Mesodermal cell (in vitro differentiated cells): Measurements from ENCODE around the gene DCDC1. TPM values are rescaled to one million over a fixed set of nuclear protein-coding genes. Genes with fewer than 3 reads are reported as not detected.
A peak's percentile ranks its signal among the peaks of the same experiment; 100 is the strongest.

ENCODE experiments used
- H3K27ac ChIP-seq: 2 replicates; pipeline ENCODE4 v1.7.0; 2013; ENCODE audit warnings: mild to moderate bottlenecking, low read depth, low read length, moderate library complexity; ENCODE audit not compliant: severe bottlenecking
- H3K36me3 ChIP-seq: 2 replicates; pipeline ENCODE4 v1.7.1; 2013; ENCODE audit warnings: mild to moderate bottlenecking, low read length, moderate library complexity; ENCODE audit not compliant: control insufficient read depth, insufficient read depth
- H3K4me1 ChIP-seq: one replicate; pipeline ENCODE4 v1.7.1; 2013; ENCODE audit warnings: mild to moderate bottlenecking, low read length; ENCODE audit not compliant: insufficient read depth, control insufficient read depth, poor library complexity, severe bottlenecking
- H3K4me3 ChIP-seq: 2 replicates; pipeline ENCODE4 v1.7.0; 2013; ENCODE audit warnings: low read length, control low read depth, mild to moderate bottlenecking; ENCODE audit not compliant: insufficient read depth, poor library complexity, severe bottlenecking; ENCODE audit errors: extremely low read depth
- H3K9me3 ChIP-seq: 2 replicates; pipeline ENCODE4 v1.7.1; 2013; ENCODE audit warnings: mild to moderate bottlenecking, low read length, moderate library complexity; ENCODE audit not compliant: control insufficient read depth
- WGBS, 2 experiments: methylation state at CpG; one replicate each; pipeline ENCODE4 v1.1.5; 2013; ENCODE audit warnings: missing lambda C conversion rate in 2 of 2; ENCODE audit not compliant: insufficient coverage in 2 of 2; 5-methylcytosine and 5-hydroxymethylcytosine counted together
- polyA plus RNA-seq, 2 experiments: library from polyadenylated mRNA; stranded (reverse); fragments of 50-300 nt; gene quantifications; one replicate each; pipeline ENCODE4 v1.2.3, GENCODE V29; 2013

Gene DCDC1
- polyA plus RNA-seq (2013, experiment 1 of 2): 1.1 TPM
- polyA plus RNA-seq (2013, experiment 2 of 2): 0.76 TPM

GRCh38 chr11:31369348-31370329 is at the start of gene DCDC1, which contains the start of gene DNAJC24:
TSS of gene DCDC1 (minus strand) at chr11:31369739. CDS start at chr11:31328280, 41,459 bp downstream.
TSS of gene DNAJC24 (plus strand) at chr11:31369860. CDS start at chr11:31370749, 889 bp downstream.
- Histone ChIP-seq H3K9me3 (no peaks in the 10 kb centered on the region), H3K36me3 (no peaks in the 10 kb centered on the region), H3K4me1 (no peaks in the 10 kb centered on the region), H3K27ac (peak within 1 kb of the TSS; percentile 66), H3K4me3 (peak within 1 kb of the TSS; percentile 60)
- 1 to 2% methylated on average over 45 of the region's 53 CpGs for WGBS, 2 experiments

- H3K9me3 ChIP-seq: no peaks in the 10 kb centered on the region
- 88 to 100% methylated on average over 2 of the region's 3 CpGs for WGBS, 2 experiments
Measured at GRCh38 chr11:31419138-31419537, 49.6 kb upstream of the DCDC1 start.

GRCh38 chr11:31417816-31418215 is 48.3 kb upstream of the DCDC1 start:
- no peaks in the 10 kb centered on the region for H3K36me3 ChIP-seq
- H3K4me1 ChIP-seq: no peaks in the 10 kb centered on the region
- WGBS, 2 experiments: 100% methylated on average over 1 of the region's 2 CpGs; no CpG with 5 or more reads in 1 of the 2 experiments
- H3K4me3 ChIP-seq: no peak overlapping the region
- H3K9me3 ChIP-seq: no peaks in the 10 kb centered on the region
- no peak overlapping the region for H3K27ac ChIP-seq

More at GRCh38 chr11:31419138-31419537, 49.6 kb upstream of the DCDC1 start:
- Histone ChIP-seq H3K36me3 (no peaks in the 10 kb centered on the region), H3K27ac (no peak overlapping the region), H3K4me1 (no peaks in the 10 kb centered on the region), H3K4me3 (no peak overlapping the region)

GRCh38 chr11:31417357-31417756 is 47.8 kb upstream of the DCDC1 start:
- Histone ChIP-seq H3K4me3 (no peak overlapping the region), H3K4me1 (no peaks in the 10 kb centered on the region), H3K36me3 (no peaks in the 10 kb centered on the region), H3K27ac (no peak overlapping the region), H3K9me3 (no peaks in the 10 kb centered on the region)
- 56 to 57% methylated on average over 1 of the region's 1 CpG for WGBS, 2 experiments

- H3K4me1 ChIP-seq: no peaks in the 10 kb centered on the region
- no peak overlapping the region for H3K27ac ChIP-seq
- no CpG with 5 or more reads among the region's 4 CpGs for WGBS, 2 experiments
- H3K4me3 ChIP-seq: no peak overlapping the region
- H3K9me3 ChIP-seq: no peaks in the 10 kb centered on the region
- H3K36me3 ChIP-seq: no peaks in the 10 kb centered on the region
Measured at GRCh38 chr11:31415435-31415834, 45.9 kb upstream of the DCDC1 start.

GRCh38 chr11:31414338-31414737 is 44.8 kb upstream of the DCDC1 start:
- Histone ChIP-seq H3K36me3 (no peaks in the 10 kb centered on the region), H3K27ac (no peak overlapping the region), H3K4me3 (no peak overlapping the region), H3K4me1 (no peaks in the 10 kb centered on the region), H3K9me3 (no peaks in the 10 kb centered on the region)
- 85 to 86% methylated on average over 1 to 2 of the region's 3 CpGs for WGBS, 2 experiments

GRCh38 chr11:31412946-31413345 is 43.4 kb upstream of the DCDC1 start:
- H3K4me3 ChIP-seq: no peak overlapping the region

GRCh38 chr11:31408201-31408600 is 38.7 kb upstream of the DCDC1 start:
- Histone ChIP-seq H3K27ac (no peak overlapping the region), H3K9me3 (no peaks in the 10 kb centered on the region), H3K36me3 (no peaks in the 10 kb centered on the region), H3K4me1 (no peaks in the 10 kb centered on the region), H3K4me3 (no peak overlapping the region)
- 87 to 89% methylated on average over 2 of the region's 2 CpGs for WGBS, 2 experiments

More at GRCh38 chr11:31412946-31413345, 43.4 kb upstream of the DCDC1 start:
- H3K9me3 ChIP-seq: no peaks in the 10 kb centered on the region
- no CpG with 5 or more reads among the region's 2 CpGs for WGBS, 2 experiments
- H3K36me3 ChIP-seq: no peaks in the 10 kb centered on the region
- no peaks in the 10 kb centered on the region for H3K4me1 ChIP-seq
- H3K27ac ChIP-seq: no peak overlapping the region

GRCh38 chr11:31404614-31405013 is 35.1 kb upstream of the DCDC1 start:
- Histone ChIP-seq H3K9me3 (no peaks in the 10 kb centered on the region), H3K27ac (no peak overlapping the region), H3K36me3 (no peaks in the 10 kb centered on the region), H3K4me1 (no peaks in the 10 kb centered on the region), H3K4me3 (no peak overlapping the region)

GRCh38 chr11:31397239-31397834 is 27.8 kb upstream of the DCDC1 start:
- Histone ChIP-seq H3K4me1 (no peaks in the 10 kb centered on the region), H3K27ac (no peak overlapping the region), H3K9me3 (peaks cover 6% of the 10 kb centered on the region), H3K4me3 (no peak overlapping the region), H3K36me3 (peaks cover 8% of the 10 kb centered on the region)
- WGBS, 2 experiments: 100% methylated on average over 1 of the region's 5 CpGs; no CpG with 5 or more reads in 1 of the 2 experiments
